Measurements from ENCODE around the gene TAMM41. TPM values are rescaled to one million over a fixed set of nuclear protein-coding genes. Genes with fewer than 3 reads are reported as not detected.

TAMM41 gene
- total and polyA plus RNA-seq, 10 of the 15 experiments (the other 5 are each of a cell fraction or from before 2014, with no cell fraction given): 10.4 to 36.6 (median 18.3) TPM

DNA sequence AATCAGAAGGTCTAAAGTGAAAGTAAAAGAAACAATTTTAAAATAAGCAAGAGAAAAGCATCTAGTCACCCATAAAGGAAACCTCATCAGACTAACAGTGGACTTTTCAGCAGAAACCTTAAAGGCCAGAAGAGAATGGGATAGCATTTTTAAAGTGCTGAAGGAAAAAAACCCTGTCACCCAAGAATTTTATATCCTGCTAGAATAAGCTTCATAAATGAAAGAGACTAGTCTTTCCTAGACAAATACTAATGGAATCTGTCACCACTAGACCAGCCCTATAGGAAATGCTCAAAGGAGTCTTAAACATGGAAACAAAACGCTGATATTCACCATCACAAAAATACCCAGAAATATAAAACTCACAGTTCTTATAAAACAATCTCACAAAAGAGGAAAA lies 46.9 kb downstream of the TAMM41 start:
- H3K36me3 ChIP-seq (ENCODE audit: control insufficient read depth in 2 of 2, insufficient read depth in 2 of 2, low read length in 1 of 2): peaks cover 2 to 25% of the 10 kb centered on the region in 2 experiments
- TF ChIP-seq, protein P1, sequence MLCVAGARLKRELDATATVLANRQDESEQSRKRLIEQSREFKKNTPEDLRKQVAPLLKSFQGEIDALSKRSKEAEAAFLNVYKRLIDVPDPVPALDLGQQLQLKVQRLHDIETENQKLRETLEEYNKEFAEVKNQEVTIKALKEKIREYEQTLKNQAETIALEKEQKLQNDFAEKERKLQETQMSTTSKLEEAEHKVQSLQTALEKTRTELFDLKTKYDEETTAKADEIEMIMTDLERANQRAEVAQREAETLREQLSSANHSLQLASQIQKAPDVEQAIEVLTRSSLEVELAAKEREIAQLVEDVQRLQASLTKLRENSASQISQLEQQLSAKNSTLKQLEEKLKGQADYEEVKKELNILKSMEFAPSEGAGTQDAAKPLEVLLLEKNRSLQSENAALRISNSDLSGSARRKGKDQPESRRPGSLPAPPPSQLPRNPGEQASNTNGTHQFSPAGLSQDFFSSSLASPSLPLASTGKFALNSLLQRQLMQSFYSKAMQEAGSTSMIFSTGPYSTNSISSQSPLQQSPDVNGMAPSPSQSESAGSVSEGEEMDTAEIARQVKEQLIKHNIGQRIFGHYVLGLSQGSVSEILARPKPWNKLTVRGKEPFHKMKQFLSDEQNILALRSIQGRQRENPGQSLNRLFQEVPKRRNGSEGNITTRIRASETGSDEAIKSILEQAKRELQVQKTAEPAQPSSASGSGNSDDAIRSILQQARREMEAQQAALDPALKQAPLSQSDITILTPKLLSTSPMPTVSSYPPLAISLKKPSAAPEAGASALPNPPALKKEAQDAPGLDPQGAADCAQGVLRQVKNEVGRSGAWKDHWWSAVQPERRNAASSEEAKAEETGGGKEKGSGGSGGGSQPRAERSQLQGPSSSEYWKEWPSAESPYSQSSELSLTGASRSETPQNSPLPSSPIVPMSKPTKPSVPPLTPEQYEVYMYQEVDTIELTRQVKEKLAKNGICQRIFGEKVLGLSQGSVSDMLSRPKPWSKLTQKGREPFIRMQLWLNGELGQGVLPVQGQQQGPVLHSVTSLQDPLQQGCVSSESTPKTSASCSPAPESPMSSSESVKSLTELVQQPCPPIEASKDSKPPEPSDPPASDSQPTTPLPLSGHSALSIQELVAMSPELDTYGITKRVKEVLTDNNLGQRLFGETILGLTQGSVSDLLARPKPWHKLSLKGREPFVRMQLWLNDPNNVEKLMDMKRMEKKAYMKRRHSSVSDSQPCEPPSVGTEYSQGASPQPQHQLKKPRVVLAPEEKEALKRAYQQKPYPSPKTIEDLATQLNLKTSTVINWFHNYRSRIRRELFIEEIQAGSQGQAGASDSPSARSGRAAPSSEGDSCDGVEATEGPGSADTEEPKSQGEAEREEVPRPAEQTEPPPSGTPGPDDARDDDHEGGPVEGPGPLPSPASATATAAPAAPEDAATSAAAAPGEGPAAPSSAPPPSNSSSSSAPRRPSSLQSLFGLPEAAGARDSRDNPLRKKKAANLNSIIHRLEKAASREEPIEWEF (IDR thresholded peaks at IDR 0.05; ENCODE audit: insufficient replicate concordance, low read depth, low read length): no peak
- TF ChIP-seq POLR2AphosphoS5 (IDR thresholded peaks at IDR 0.05; ENCODE audit: low read length) (no peak), CBX5 (IDR thresholded peaks at IDR 0.05; ENCODE audit: low read depth) (0 out of 2 replicates have a peak, but pooled peaks have one; percentile 51), PML (IDR thresholded peaks at IDR 0.05; ENCODE audit: low read length) (no peak)

More for the DNA sequence above, 46.9 kb downstream of the TAMM41 start:
- no peaks in the 10 kb centered on the region for H3K79me2 ChIP-seq (ENCODE audit: control insufficient read depth, insufficient read depth, low read length)
- no peak overlapping the region for H3K27ac ChIP-seq (ENCODE audit: control insufficient read depth, insufficient read depth)
- H4K20me1 ChIP-seq (ENCODE audit: control insufficient read depth, insufficient read depth): no peaks in the 10 kb centered on the region
- no peak for ATAC-seq
- POLR2A ChIA-PET: no interaction called here
- H3K9ac ChIP-seq (ENCODE audit: control insufficient read depth, insufficient read depth, low read length): no peak overlapping the region
- in situ Hi-C loops (cut with MboI) (loop anchor here (10.0 kb wide), 1 partner anchor 415 kb away; no protein-coding TSS in a partner anchor), intact Hi-C loops (cut with micrococcal nuclease; ENCODE audit: unreplicated experiment) (loop anchor here (5.0 kb wide), 1 partner anchor 422 kb away; no protein-coding TSS in a partner anchor)
- H3K27me3 ChIP-seq (replicated peaks in 1 of 2; ENCODE audit: control insufficient read depth in 2 of 2, insufficient read depth in 2 of 2, low read length in 1 of 2): no peaks in the 10 kb centered on the region
- no peaks in the 10 kb centered on the region for H3K4me1 ChIP-seq (ENCODE audit: control insufficient read depth, insufficient read depth, low read length)
- WGBS (ENCODE audit: insufficient coverage, insufficient replicate concordance, low lambda C conversion rate, missing lambda C conversion rate): 100% methylated on average over 1 of the region's 1 CpG
- DNase-seq (ENCODE audit: low read depth, low spot score): no peak
- H2AFZ ChIP-seq (ENCODE audit: control insufficient read depth, low read depth, low read length): no peak overlapping the region
- peaks cover 3% of the 10 kb centered on the region; the same call in 2 of the 3 replicates for H3K9me3 ChIP-seq (replicated peaks; ENCODE audit: control insufficient read depth, insufficient read depth, low read length)
- H3K4me2 ChIP-seq (ENCODE audit: control insufficient read depth, insufficient read depth): no peak overlapping the region
- no TSS peak for BruUV-seq (replicated peaks)
- RAD21 ChIA-PET (ENCODE audit: unreplicated experiment): no interaction called here
- no peak for FAIRE-seq
- no peak overlapping the region for H3K4me3 ChIP-seq
- CTCF ChIA-PET: no interaction called here
- SMC1A ChIA-PET (ENCODE audit: uncharacterized antibody, unreplicated experiment): interaction anchor here (1.7 kb wide), 1 partner anchor 10 kb away, joined by 4 read pairs; no protein-coding TSS in a partner anchor

Data from GM12878 (cell line).